Sigmoid colon (tissue), 4 donors: ENCODE results near the gene MPHOSPH10.

Experiments used
- CTCF ChIP-seq, 4 experiments: fragments of 450-650 bp in 3 of 4; fragments of 200-600 bp in 1 of 4; IDR thresholded peaks; one replicate each; pipeline ENCODE4 v1.5.1; 2016 to 2019; ENCODE audit warnings: antibody characterized with exemption in 4 of 4, mild to moderate bottlenecking in 3 of 4, moderate library complexity in 2 of 4
- EP300 ChIP-seq, 4 donors: sonication (generic); formaldehyde crosslinking; IDR thresholded peaks; one replicate each; pipeline ENCODE4 v1.6.1; 2017; ENCODE audit warnings: antibody characterized with exemption in 4 of 4

- TF ChIP-seq CTCF (IDR thresholded peaks at IDR 0.05) = no peak
- TF ChIP-seq EP300 (IDR thresholded peaks at IDR 0.05) = no peak
These were observed 57.2 kb downstream of the MPHOSPH10 start for GRCh38 chr2:71187589-71187988.
